BLaER1 (cell line): ENCODE data around the gene FOXK2.
"Not testable (repeated sequence)": the region's sequence is repeated elsewhere in the genome, so short reads cannot be mapped to it uniquely, and the experiment has no call there.

Experiments used
- H3K27ac ChIP-seq: shearing (Covaris generic); formaldehyde crosslinking; 2 replicates; pipeline ENCODE4 v1.8.1; 2022
- H3K27me3 ChIP-seq: shearing (Covaris generic); formaldehyde crosslinking; 2 replicates; pipeline ENCODE4 v1.8.1; 2022
- H3K36me3 ChIP-seq: shearing (Covaris generic); formaldehyde crosslinking; 2 replicates; pipeline ENCODE4 v1.8.1; 2022
- H3K4me1 ChIP-seq: shearing (Covaris generic); formaldehyde crosslinking; 2 replicates; pipeline ENCODE4 v1.8.1; 2022
- H3K4me2 ChIP-seq: shearing (Covaris generic); formaldehyde crosslinking; 2 replicates; pipeline ENCODE4 v1.8.1; 2022
- H3K4me3 ChIP-seq: shearing (Covaris generic); formaldehyde crosslinking; 2 replicates; pipeline ENCODE4 v1.8.1; 2022
- H3K9ac ChIP-seq: shearing (Covaris generic); formaldehyde crosslinking; 2 replicates; pipeline ENCODE4 v1.8.1; 2022
- H3K9me3 ChIP-seq: shearing (Covaris generic); formaldehyde crosslinking; 2 replicates; pipeline ENCODE4 v1.8.1; 2022
- H4K20me1 ChIP-seq: shearing (Covaris generic); formaldehyde crosslinking; 2 replicates; pipeline ENCODE4 v1.8.1; 2022
- Cebpa-rat ChIP-seq: shearing (Covaris generic); IDR thresholded peaks from 2 replicates; pipeline ENCODE4 v1.8.1; 2022

FOXK2 gene

GRCh38 chr17:82548681-82549303, 29.3 kb downstream of the FOXK2 start:
- Histone ChIP-seq H3K9ac (peak overlapping the region; percentile 57), H3K27ac (peak overlapping the region; percentile 69)

GRCh38 chr17:82551779-82552457, 32.4 kb downstream of the FOXK2 start:
- Histone ChIP-seq H3K4me2 (peak overlapping the region; percentile 95), H3K27ac (peak overlapping the region; percentile 84), H3K27me3 (no peaks in the 10 kb centered on the region), H3K9me3 (peaks cover 6% of the 10 kb centered on the region; the same call in 1 of the 2 replicates), H4K20me1 (peaks cover 98% of the 10 kb centered on the region), H3K9ac (peak overlapping the region; percentile 72), H3K36me3 (peaks cover 12% of the 10 kb centered on the region), H3K4me3 (peak overlapping the region; percentile 47), H3K4me1 (peaks cover 88% of the 10 kb centered on the region)
- TF ChIP-seq Cebpa-rat, result no peak

More at GRCh38 chr17:82548681-82549303, 29.3 kb downstream of the FOXK2 start:
- peaks cover 100% of the 10 kb centered on the region for H4K20me1 ChIP-seq
- H3K9me3 ChIP-seq, result peaks cover 6% of the 10 kb centered on the region; the same call in 1 of the 2 replicates
- H3K36me3 ChIP-seq, result peaks cover 20% of the 10 kb centered on the region
- no peak for TF ChIP-seq Cebpa-rat
- no peaks in the 10 kb centered on the region for H3K27me3 ChIP-seq
- peak overlapping the region; percentile 82 for H3K4me2 ChIP-seq
- H3K4me3 ChIP-seq, result peak overlapping the region; percentile 31; the same call in 1 of the 2 replicates
- H3K4me1 ChIP-seq, result peaks cover 93% of the 10 kb centered on the region

GRCh38 chr17:82552580-82552979, 33.0 kb downstream of the FOXK2 start:
- Histone ChIP-seq H3K9ac (peak overlapping the region; percentile 72), H4K20me1 (peaks cover 98% of the 10 kb centered on the region)

GRCh38 chr17:82553210-82553930, 33.8 kb downstream of the FOXK2 start:
- Histone ChIP-seq H3K9me3 (no peaks in the 10 kb centered on the region), H3K4me2 (peak overlapping the region; percentile 95), H3K36me3 (peaks cover 17% of the 10 kb centered on the region), H3K27ac (peak overlapping the region; percentile 84), H3K4me1 (peaks cover 93% of the 10 kb centered on the region), H3K27me3 (no peaks in the 10 kb centered on the region), H3K4me3 (peak overlapping the region; percentile 47), H4K20me1 (peaks cover 98% of the 10 kb centered on the region), H3K9ac (peak overlapping the region; percentile 72)
- TF ChIP-seq Cebpa-rat, result no peak

More at GRCh38 chr17:82552580-82552979, 33.0 kb downstream of the FOXK2 start:
- TF ChIP-seq Cebpa-rat, result no peak
- Histone ChIP-seq H3K27me3 (no peaks in the 10 kb centered on the region), H3K4me3 (peak overlapping the region; percentile 47), H3K4me1 (peaks cover 93% of the 10 kb centered on the region), H3K4me2 (peak overlapping the region; percentile 95), H3K27ac (peak overlapping the region; percentile 84), H3K36me3 (peaks cover 14% of the 10 kb centered on the region), H3K9me3 (peaks cover 5% of the 10 kb centered on the region; the same call in 1 of the 2 replicates)

GRCh38 chr17:82557510-82557909, 38.0 kb downstream of the FOXK2 start:
- Histone ChIP-seq H3K4me1 (peaks cover 92% of the 10 kb centered on the region), H3K36me3 (peaks cover 13% of the 10 kb centered on the region), H3K4me2 (peak overlapping the region; percentile 86; the same call in 1 of the 2 replicates), H4K20me1 (peaks cover 98% of the 10 kb centered on the region)
- H3K9me3 ChIP-seq, H3K9ac ChIP-seq, H3K27ac ChIP-seq, H3K4me3 ChIP-seq, H3K27me3 ChIP-seq: not testable (repeated sequence)

- peaks cover 85% of the 10 kb centered on the region for H3K4me1 ChIP-seq
- H3K27me3 ChIP-seq, result no peaks in the 10 kb centered on the region
- peaks cover 34% of the 10 kb centered on the region for H3K36me3 ChIP-seq
- peak overlapping the region; percentile 56; the same call in 1 of the 2 replicates for H3K27ac ChIP-seq
- peak overlapping the region; percentile 86 for H3K4me2 ChIP-seq
- no peak for TF ChIP-seq Cebpa-rat
- H3K4me3 ChIP-seq, result no peak overlapping the region
- H3K9me3 ChIP-seq, result no peaks in the 10 kb centered on the region
- no peak overlapping the region for H3K9ac ChIP-seq
- H4K20me1 ChIP-seq, result peaks cover 98% of the 10 kb centered on the region
These were observed 40.2 kb downstream of the FOXK2 start for GRCh38 chr17:82559566-82560251.

- no peak for TF ChIP-seq Cebpa-rat
- no peak overlapping the region for H3K9ac ChIP-seq
- H3K4me3 ChIP-seq, result no peak overlapping the region
- no peaks in the 10 kb centered on the region for H3K9me3 ChIP-seq
- peaks cover 85% of the 10 kb centered on the region for H3K4me1 ChIP-seq
- peaks cover 98% of the 10 kb centered on the region for H4K20me1 ChIP-seq
- peak overlapping the region; percentile 39; the same call in 1 of the 2 replicates for H3K27ac ChIP-seq
- no peaks in the 10 kb centered on the region for H3K27me3 ChIP-seq
- peak overlapping the region; percentile 86 for H3K4me2 ChIP-seq
- peaks cover 40% of the 10 kb centered on the region for H3K36me3 ChIP-seq
These were observed 40.7 kb downstream of the FOXK2 start for GRCh38 chr17:82560252-82560642.

- no peak for TF ChIP-seq Cebpa-rat
- Histone ChIP-seq H3K4me1 (peaks cover 84% of the 10 kb centered on the region), H3K9ac (no peak overlapping the region), H3K36me3 (peaks cover 45% of the 10 kb centered on the region), H3K27me3 (no peaks in the 10 kb centered on the region), H3K9me3 (no peaks in the 10 kb centered on the region), H3K27ac (peak overlapping the region; percentile 26; the same call in 1 of the 2 replicates), H3K4me3 (no peak overlapping the region), H4K20me1 (peaks cover 97% of the 10 kb centered on the region), H3K4me2 (peak overlapping the region; percentile 39; the same call in 1 of the 2 replicates)
These were observed 41.4 kb downstream of the FOXK2 start for GRCh38 chr17:82560802-82561428.
